Parathyroid adenoma (tissue), 2 donors: ENCODE results near the gene PPAN.
A peak's percentile ranks its signal among the peaks of the same experiment; 100 is the strongest.

Source experiments
- H2AFZ ChIP-seq: fragments of 300-600 bp; sonication (generic); one replicate; pipeline ENCODE4 v1.7.0; 2017; ENCODE audit warnings: antibody characterized with exemption, mild to moderate bottlenecking
- H3K27ac ChIP-seq: fragments of 300-600 bp; sonication (generic); one replicate; pipeline ENCODE4 v1.7.0; 2017
- H3K27me3 ChIP-seq: fragments of 300-600 bp; sonication (generic); one replicate; pipeline ENCODE4 v1.7.0; 2017; ENCODE audit warnings: low read length; ENCODE audit not compliant: control insufficient read depth, insufficient read depth
- H3K36me3 ChIP-seq: fragments of 300-600 bp; sonication (generic); one replicate; pipeline ENCODE4 v1.7.0; 2017; ENCODE audit warnings: low read length; ENCODE audit not compliant: control insufficient read depth, insufficient read depth
- H3K4me1 ChIP-seq: fragments of 300-600 bp; sonication (generic); one replicate; pipeline ENCODE4 v1.7.0; 2017; ENCODE audit warnings: control low read depth
- H3K4me2 ChIP-seq: fragments of 300-600 bp; sonication (generic); one replicate; pipeline ENCODE4 v1.7.0; 2017; ENCODE audit warnings: low read length
- H3K4me3 ChIP-seq: fragments of 300-600 bp; sonication (generic); one replicate; pipeline ENCODE4 v1.7.0; 2017; ENCODE audit warnings: low read depth, low read length
- H3K79me2 ChIP-seq: fragments of 300-600 bp; sonication (generic); one replicate; pipeline ENCODE4 v1.7.0; 2017; ENCODE audit warnings: control low read depth
- H3K9ac ChIP-seq: fragments of 300-600 bp; sonication (generic); one replicate; pipeline ENCODE4 v1.7.0; 2017; ENCODE audit warnings: mild to moderate bottlenecking
- H3K9me3 ChIP-seq: fragments of 300-600 bp; sonication (generic); one replicate; pipeline ENCODE4 v1.7.0; 2017; ENCODE audit warnings: low read length; ENCODE audit not compliant: control insufficient read depth
- TF ChIP-seq, protein P1 (sequence below): fragments of 300-600 bp; sonication (generic); IDR thresholded peaks from one replicate; pipeline ENCODE4 v1.7.0; 2017; ENCODE audit warnings: antibody characterized with exemption, mild to moderate bottlenecking
- donor health status: primary hyperparathyroidism.

PPAN gene

DNA sequence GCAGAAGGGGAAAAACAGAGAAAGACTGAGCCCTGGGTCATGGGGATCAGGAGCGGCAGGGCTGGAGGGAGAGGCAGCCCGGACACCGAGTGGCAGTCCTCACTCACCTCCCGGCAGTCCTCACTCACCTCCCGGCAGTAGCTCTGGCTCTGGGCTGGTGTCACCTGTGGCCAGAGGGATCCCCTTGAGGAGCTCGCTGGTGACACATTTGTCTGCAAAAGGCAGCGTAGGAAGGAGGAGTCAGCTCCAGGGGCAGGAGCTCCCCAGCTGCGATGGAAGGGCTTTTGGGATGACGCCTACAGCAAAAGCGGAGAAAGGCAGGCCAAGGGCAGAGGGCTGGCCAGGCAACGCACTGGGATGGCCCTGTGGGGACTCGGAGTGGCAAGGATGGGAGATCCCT, 12.8 kb downstream of the PPAN start:
- Histone ChIP-seq H3K36me3 (no peaks in the 10 kb centered on the region), H3K4me2 (peak overlapping the region; percentile 82), H3K79me2 (peaks cover 3% of the 10 kb centered on the region), H2AFZ (no peak overlapping the region), H3K4me1 (no peaks in the 10 kb centered on the region), H3K9ac (peak overlapping the region; percentile 56), H3K4me3 (peak overlapping the region; percentile 94), H3K9me3 (no peaks in the 10 kb centered on the region), H3K27ac (peak overlapping the region; percentile 40), H3K27me3 (no peaks in the 10 kb centered on the region)
- TF ChIP-seq, protein P1, sequence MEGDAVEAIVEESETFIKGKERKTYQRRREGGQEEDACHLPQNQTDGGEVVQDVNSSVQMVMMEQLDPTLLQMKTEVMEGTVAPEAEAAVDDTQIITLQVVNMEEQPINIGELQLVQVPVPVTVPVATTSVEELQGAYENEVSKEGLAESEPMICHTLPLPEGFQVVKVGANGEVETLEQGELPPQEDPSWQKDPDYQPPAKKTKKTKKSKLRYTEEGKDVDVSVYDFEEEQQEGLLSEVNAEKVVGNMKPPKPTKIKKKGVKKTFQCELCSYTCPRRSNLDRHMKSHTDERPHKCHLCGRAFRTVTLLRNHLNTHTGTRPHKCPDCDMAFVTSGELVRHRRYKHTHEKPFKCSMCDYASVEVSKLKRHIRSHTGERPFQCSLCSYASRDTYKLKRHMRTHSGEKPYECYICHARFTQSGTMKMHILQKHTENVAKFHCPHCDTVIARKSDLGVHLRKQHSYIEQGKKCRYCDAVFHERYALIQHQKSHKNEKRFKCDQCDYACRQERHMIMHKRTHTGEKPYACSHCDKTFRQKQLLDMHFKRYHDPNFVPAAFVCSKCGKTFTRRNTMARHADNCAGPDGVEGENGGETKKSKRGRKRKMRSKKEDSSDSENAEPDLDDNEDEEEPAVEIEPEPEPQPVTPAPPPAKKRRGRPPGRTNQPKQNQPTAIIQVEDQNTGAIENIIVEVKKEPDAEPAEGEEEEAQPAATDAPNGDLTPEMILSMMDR = no peak

DNA sequence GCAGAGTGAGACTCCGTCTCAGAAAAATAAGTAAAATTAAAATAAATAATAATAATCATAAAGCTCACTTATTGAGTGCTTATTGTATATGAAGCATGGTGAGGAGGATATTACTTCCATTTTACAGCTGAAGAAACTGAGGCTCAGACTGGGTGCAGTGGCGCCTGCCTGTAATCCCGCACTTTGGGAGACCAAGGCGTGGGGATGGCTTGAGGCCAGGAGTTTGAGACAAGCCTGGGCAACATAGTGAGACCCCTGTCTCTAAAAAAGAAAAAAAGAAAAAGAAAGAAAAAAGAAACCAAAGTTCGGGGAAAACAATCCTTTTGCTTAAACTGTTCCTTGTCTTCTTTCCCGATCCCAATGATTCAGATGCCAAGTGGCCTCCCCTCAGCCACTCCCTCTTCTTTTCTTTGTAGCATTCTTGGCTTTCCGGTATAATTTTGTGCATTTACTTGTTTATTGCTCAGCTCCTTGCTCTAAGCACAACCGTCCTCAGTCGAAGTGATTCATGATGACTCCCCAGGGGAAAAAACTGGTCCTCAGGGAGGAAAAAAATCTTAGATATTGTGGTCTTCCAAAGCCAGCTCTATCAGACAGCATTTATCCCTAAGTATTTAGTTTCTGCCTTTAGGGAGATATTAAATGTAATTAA, 14.5 kb downstream of the PPAN start:
- Histone ChIP-seq H3K9ac (no peak overlapping the region), H3K4me1 (no peaks in the 10 kb centered on the region), H3K36me3 (no peaks in the 10 kb centered on the region), H3K27ac (no peak overlapping the region), H3K79me2 (peaks cover 3% of the 10 kb centered on the region), H3K4me3 (no peak overlapping the region), H3K4me2 (no peak overlapping the region), H2AFZ (no peak overlapping the region), H3K27me3 (no peaks in the 10 kb centered on the region), H3K9me3 (no peaks in the 10 kb centered on the region)
- TF ChIP-seq, protein P1 = no peak

DNA sequence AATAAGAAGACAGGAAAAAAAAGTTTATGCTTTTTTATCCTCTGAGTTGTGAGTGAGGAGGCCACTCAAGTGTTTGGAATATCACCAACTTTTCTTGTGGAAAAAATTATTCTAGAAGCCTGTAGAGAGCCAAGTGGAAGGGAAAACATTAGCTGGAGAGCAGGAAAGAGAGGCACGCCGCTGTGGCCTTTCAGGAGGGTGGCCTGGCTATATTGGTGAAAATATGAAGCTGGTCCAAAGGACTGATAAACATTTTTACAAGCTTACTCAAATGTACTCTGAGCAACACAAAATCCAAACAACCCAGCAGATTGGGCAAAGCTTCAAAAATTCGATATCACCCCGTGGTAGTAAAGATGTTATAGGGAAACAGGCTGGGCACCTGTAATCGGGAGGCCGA, 15.9 kb downstream of the PPAN start:
- Histone ChIP-seq H3K4me2 (no peak overlapping the region), H3K9me3 (no peaks in the 10 kb centered on the region), H3K27me3 (no peaks in the 10 kb centered on the region), H3K79me2 (peaks cover 3% of the 10 kb centered on the region), H2AFZ (no peak overlapping the region), H3K4me3 (no peak overlapping the region), H3K27ac (no peak overlapping the region), H3K36me3 (no peaks in the 10 kb centered on the region), H3K9ac (no peak overlapping the region), H3K4me1 (no peaks in the 10 kb centered on the region)
- TF ChIP-seq, protein P1 = no peak

DNA sequence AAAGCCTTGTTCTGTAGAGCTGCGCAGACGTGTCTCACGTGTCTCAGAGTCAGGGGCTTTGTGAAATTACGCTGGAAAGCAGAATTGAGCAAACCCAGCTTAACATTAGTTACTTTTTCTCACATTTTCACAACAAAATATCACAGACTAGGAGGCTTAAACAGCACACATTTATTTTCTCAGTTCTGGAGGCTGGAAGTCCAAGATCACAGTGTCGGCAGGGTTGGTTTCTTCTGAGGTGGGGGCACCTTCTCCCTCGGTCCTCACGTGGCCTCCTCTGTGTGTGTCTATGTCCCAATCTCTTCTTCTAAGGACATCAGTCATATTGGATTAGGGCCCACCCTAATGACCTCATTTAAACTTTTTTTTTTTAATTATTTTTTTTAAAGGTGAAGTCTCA, 18.3 kb downstream of the PPAN start:
- TF ChIP-seq, protein P1 = no peak
- Histone ChIP-seq H3K4me2 (no peak overlapping the region), H3K9me3 (no peaks in the 10 kb centered on the region), H3K27ac (no peak overlapping the region), H3K9ac (no peak overlapping the region), H3K4me3 (no peak overlapping the region), H3K79me2 (no peaks in the 10 kb centered on the region), H3K4me1 (no peaks in the 10 kb centered on the region), H3K36me3 (no peaks in the 10 kb centered on the region), H3K27me3 (no peaks in the 10 kb centered on the region), H2AFZ (no peak overlapping the region)

DNA sequence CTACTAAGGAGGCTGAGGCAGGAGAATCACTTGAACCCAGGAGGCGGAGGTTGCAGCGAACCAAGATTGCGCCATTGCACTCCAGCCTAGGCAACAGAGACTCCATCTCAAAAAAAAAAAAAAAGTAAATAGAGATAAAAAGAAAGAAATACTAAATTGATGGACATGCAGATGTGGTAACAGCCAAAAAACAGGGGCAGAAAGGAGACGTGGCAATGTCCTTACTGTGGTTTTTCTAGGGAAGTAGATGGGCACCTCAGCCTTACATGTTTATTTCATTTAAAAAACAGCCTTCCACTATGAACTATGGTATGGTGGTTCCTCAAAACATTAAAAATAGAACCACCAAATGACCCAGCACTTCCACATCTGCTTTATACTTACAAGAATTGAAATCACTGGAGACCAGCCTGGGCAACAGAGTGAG, 20.1 kb downstream of the PPAN start:
- Histone ChIP-seq H3K27me3 (no peaks in the 10 kb centered on the region), H3K27ac (no peak overlapping the region), H3K9me3 (no peaks in the 10 kb centered on the region), H3K9ac (no peak overlapping the region), H3K36me3 (no peaks in the 10 kb centered on the region), H2AFZ (no peak overlapping the region), H3K79me2 (no peaks in the 10 kb centered on the region), H3K4me1 (no peaks in the 10 kb centered on the region), H3K4me2 (no peak overlapping the region), H3K4me3 (no peak overlapping the region)
- TF ChIP-seq, protein P1 = no peak
